ENCODE data around the gene SLC16A12. TPM values are rescaled to one million over a fixed set of nuclear protein-coding genes. Genes with fewer than 3 reads are reported as not detected.

Gene SLC16A12
- total and polyA plus RNA-seq, 2 of the 8 experiments (the other 6 are each of a cell fraction or from before 2014, with no cell fraction given) = 1.6 to 1.9 TPM

DNA sequence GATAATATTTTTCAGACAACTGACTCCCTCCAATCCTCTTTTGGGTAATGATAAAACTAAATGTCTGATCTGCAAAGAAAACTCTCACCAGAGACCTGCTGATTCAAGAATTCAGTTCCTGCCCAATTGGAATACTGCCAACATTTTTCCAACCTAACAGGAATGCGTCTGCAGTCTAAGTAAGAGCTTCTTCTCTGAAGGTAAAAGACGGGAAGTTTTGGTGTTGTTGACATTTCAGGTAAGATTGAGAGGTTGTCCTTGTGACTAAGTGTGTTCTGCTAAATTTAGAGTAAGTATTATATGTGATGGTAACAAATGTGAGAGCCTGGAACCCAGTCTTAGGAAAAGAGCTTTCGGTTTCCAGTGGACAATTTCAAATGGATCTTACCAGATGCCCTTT, 103.4 kb downstream of the SLC16A12 start:
- H4K20me1 ChIP-seq (replicated peaks in 1 of 2; ENCODE audit: control insufficient read depth in 1 of 2, insufficient read depth in 2 of 2, low read length in 2 of 2) = no peaks in the 10 kb centered on the region
- TF ChIP-seq CTBP2 (IDR thresholded peaks at IDR 0.05; ENCODE audit: borderline replicate concordance, insufficient read depth, insufficient read length, low read length) = no peak
- TF ChIP-seq GABPA (IDR thresholded peaks at IDR 0.05; ENCODE audit: borderline replicate concordance, insufficient read depth, low read length) = no peak
- no peak for TF ChIP-seq EZH2 (IDR thresholded peaks at IDR 0.05; ENCODE audit: low read depth, low read length, severe bottlenecking)
- TF ChIP-seq, protein P1, sequence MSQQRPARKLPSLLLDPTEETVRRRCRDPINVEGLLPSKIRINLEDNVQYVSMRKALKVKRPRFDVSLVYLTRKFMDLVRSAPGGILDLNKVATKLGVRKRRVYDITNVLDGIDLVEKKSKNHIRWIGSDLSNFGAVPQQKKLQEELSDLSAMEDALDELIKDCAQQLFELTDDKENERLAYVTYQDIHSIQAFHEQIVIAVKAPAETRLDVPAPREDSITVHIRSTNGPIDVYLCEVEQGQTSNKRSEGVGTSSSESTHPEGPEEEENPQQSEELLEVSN (IDR thresholded peaks at IDR 0.05) = no peak
- TF ChIP-seq JUND (IDR thresholded peaks at IDR 0.05; ENCODE audit: low read length) = no peak
- no peak for TF ChIP-seq BRCA1 (IDR thresholded peaks at IDR 0.05; ENCODE audit: low read depth, low read length)
- TF ChIP-seq HDAC2 (IDR thresholded peaks at IDR 0.05; ENCODE audit: borderline replicate concordance in 1 of 2, low read depth in 2 of 2, low read length in 2 of 2) = no peak
- TF ChIP-seq SIN3A (conservative IDR thresholded peaks at IDR 0.05 in 1 of 2, IDR thresholded peaks at IDR 0.05 in 1 of 2; ENCODE audit: low read depth in 1 of 2, low read length in 2 of 2) = no peak
- TF ChIP-seq, protein P2, sequence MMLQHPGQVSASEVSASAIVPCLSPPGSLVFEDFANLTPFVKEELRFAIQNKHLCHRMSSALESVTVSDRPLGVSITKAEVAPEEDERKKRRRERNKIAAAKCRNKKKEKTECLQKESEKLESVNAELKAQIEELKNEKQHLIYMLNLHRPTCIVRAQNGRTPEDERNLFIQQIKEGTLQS (IDR thresholded peaks at IDR 0.05; ENCODE audit: insufficient read depth, low read depth, low read length) = no peak
- no peak for TF ChIP-seq RAD21 (IDR thresholded peaks at IDR 0.05 in 1 of 2, conservative IDR thresholded peaks at IDR 0.05 in 1 of 2; ENCODE audit: low read depth in 2 of 2, low read length in 2 of 2)
- no peak for TF ChIP-seq TCF12 (IDR thresholded peaks at IDR 0.05; ENCODE audit: low read depth, low read length)
- TF ChIP-seq TAF1 (IDR thresholded peaks at IDR 0.05; ENCODE audit: low read depth, low read length) = no peak

More for the DNA sequence above, 103.4 kb downstream of the SLC16A12 start:
- ChIA-PET POLR2A (ENCODE audit: partially characterized antibody) (no interaction called here), CTCF (ENCODE audit: partially characterized antibody) (interaction anchor here (0.9 to 4.9 kb wide), 6 partner anchors 13 to 133 kb away, joined by 3 to 22 read pairs (median 4); no protein-coding TSS in a partner anchor)
- H3K4ac ChIP-seq (replicated peaks; ENCODE audit: insufficient read length, low read depth, low read length) = no peak overlapping the region
- no peak overlapping the region for H2AFZ ChIP-seq (ENCODE audit: low read length)
- DNase-seq (ENCODE audit: low read depth in 1 of 2, low spot score in 2 of 2) = no peak
- H3K36me3 ChIP-seq (ENCODE audit: control insufficient read depth in 2 of 4, insufficient read depth in 4 of 4, low read length in 3 of 4) = no peaks in the 10 kb centered on the region
- no peak overlapping the region for H2BK15ac ChIP-seq (ENCODE audit: low read length)
- no peaks in the 10 kb centered on the region for H3K79me1 ChIP-seq (ENCODE audit: low read depth, low read length)
- H3K14ac ChIP-seq (ENCODE audit: insufficient read length) = no peak overlapping the region
- no peak overlapping the region for H3K23ac ChIP-seq (ENCODE audit: insufficient read length)
- no peak overlapping the region for H2AK5ac ChIP-seq (ENCODE audit: low read depth, low read length)
- FAIRE-seq = no peak
- no peaks in the 10 kb centered on the region for H3K9me3 ChIP-seq (ENCODE audit: insufficient read depth in 2 of 2, low read depth in 1 of 2, low read length in 1 of 2)
- no peaks in the 10 kb centered on the region for H3K27me3 ChIP-seq (replicated peaks in 1 of 4; ENCODE audit: control insufficient read depth in 3 of 4, extremely low read depth in 1 of 4, insufficient read depth in 3 of 4, low read length in 3 of 4)
- no peaks in the 10 kb centered on the region for H3K79me2 ChIP-seq (ENCODE audit: control insufficient read depth in 1 of 2, insufficient read depth in 2 of 2, low read length in 2 of 2)
- no peak overlapping the region for H4K5ac ChIP-seq (ENCODE audit: insufficient read length, low read depth, low read length)
- H3K4me1 ChIP-seq (replicated peaks in 1 of 4; ENCODE audit: control insufficient read depth in 3 of 4, insufficient read depth in 4 of 4, low read length in 3 of 4) = peaks cover 0 to 9% (median 5%) of the 10 kb centered on the region in 4 experiments; a peak in 2 of 7 replicates
- no peak overlapping the region for H3K9ac ChIP-seq (replicated peaks in 1 of 4; ENCODE audit: extremely low read depth in 1 of 4, low read depth in 3 of 4, low read length in 3 of 4)
- H4K91ac ChIP-seq (replicated peaks; ENCODE audit: insufficient read length, low read length) = no peak overlapping the region
- H2BK20ac ChIP-seq (ENCODE audit: low read length) = no peak overlapping the region
- H3K4me2 ChIP-seq (ENCODE audit: insufficient read depth in 1 of 2, low read depth in 2 of 2, low read length in 2 of 2) = no peak overlapping the region
- no peak overlapping the region for H3K27ac ChIP-seq (ENCODE audit: low read depth, low read length)
- H2BK12ac ChIP-seq (ENCODE audit: low read depth, low read length) = no peak overlapping the region
- no peak overlapping the region for H3K4me3 ChIP-seq (ENCODE audit: extremely low read depth in 1 of 4, insufficient read depth in 2 of 4, low read depth in 3 of 4, low read length in 4 of 4)
- no peak overlapping the region for H3K56ac ChIP-seq (replicated peaks; ENCODE audit: insufficient read length, low read depth, low read length)
- no peak overlapping the region for H4K8ac ChIP-seq (ENCODE audit: extremely low read depth, insufficient read depth, low read length)
- no peak overlapping the region for H2BK5ac ChIP-seq (ENCODE audit: low read depth, low read length)
- no peak overlapping the region for H3K18ac ChIP-seq (ENCODE audit: extremely low read depth, low read length)
- no peaks in the 10 kb centered on the region for H3K23me2 ChIP-seq (ENCODE audit: low read depth, low read length)
- WGBS, 2 experiments (ENCODE audit: extremely low coverage in 1 of 2, insufficient coverage in 1 of 2, insufficient read length in 1 of 2, insufficient replicate concordance in 2 of 2, low coverage in 1 of 2, low lambda C conversion rate in 2 of 2, missing lambda C conversion rate in 1 of 2) = 82% methylated on average over 3 of the region's 3 CpGs; no CpG with 5 or more reads in 1 of the 2 experiments
- no peak overlapping the region for H2BK120ac ChIP-seq (replicated peaks; ENCODE audit: low read depth, low read length)

Data from H1 (cell line).